ENCODE measurements around the gene VPS26A. TPM values are rescaled to one million over a fixed set of nuclear protein-coding genes. Genes with fewer than 3 reads are reported as not detected.

Gene VPS26A
- total RNA-seq, 2 donors from 2014 or later: 41.2 to 46.5 TPM

GRCh38 chr10:69078311-69078710 lies 45.7 kb upstream of the VPS26A start:
- Histone ChIP-seq H3K9ac (ENCODE audit: extremely low read depth, low read length, poor library complexity, severe bottlenecking) (no peak overlapping the region), H3K9me3 (ENCODE audit: control insufficient read depth, low read length) (no peaks in the 10 kb centered on the region), H3K4me1 (ENCODE audit: control insufficient read depth, insufficient read depth, low read length) (no peaks in the 10 kb centered on the region), H3K4me3 (ENCODE audit: low read length) (no peak overlapping the region), H3K36me3 (ENCODE audit: control insufficient read depth, insufficient read depth, low read length) (no peaks in the 10 kb centered on the region), H3K27ac (ENCODE audit: low read depth, low read length) (no peak overlapping the region), H3K27me3 (ENCODE audit: control insufficient read depth, insufficient read depth, low read length, poor library complexity, severe bottlenecking) (no peaks in the 10 kb centered on the region)
- no peak for TF ChIP-seq CTCF (conservative IDR thresholded peaks at IDR 0.05)
- Mint-ChIP-seq H3K27ac (no peak overlapping the region), H3K4me3 (no peak overlapping the region), H3K27me3 (ENCODE audit: insufficient read depth) (peaks cover 2% of the 10 kb centered on the region), H3K36me3 (ENCODE audit: low read depth) (no peaks in the 10 kb centered on the region), H3K4me1 (no peaks in the 10 kb centered on the region), H3K9me3 (no peaks in the 10 kb centered on the region)
- 96 to 100% methylated on average over 2 of the region's 2 CpGs for WGBS, 2 experiments (ENCODE audit: insufficient coverage in 1 of 2, insufficient read length in 1 of 2)
- no peak for DNase-seq

- no peak for TF ChIP-seq CTCF (conservative IDR thresholded peaks at IDR 0.05)
- WGBS, 2 experiments (ENCODE audit: insufficient coverage in 1 of 2, insufficient read length in 1 of 2): 89 to 97% methylated on average over 3 of the region's 4 CpGs
- Mint-ChIP-seq H3K9me3 (no peaks in the 10 kb centered on the region), H3K27me3 (ENCODE audit: insufficient read depth) (peaks cover 2% of the 10 kb centered on the region), H3K4me1 (no peaks in the 10 kb centered on the region), H3K36me3 (ENCODE audit: low read depth) (no peaks in the 10 kb centered on the region), H3K4me3 (no peak overlapping the region), H3K27ac (no peak overlapping the region)
- H3K4me1 ChIP-seq (ENCODE audit: control insufficient read depth, insufficient read depth, low read length): no peaks in the 10 kb centered on the region
- no peak overlapping the region for H3K4me3 ChIP-seq (ENCODE audit: low read length)
- no peaks in the 10 kb centered on the region for H3K36me3 ChIP-seq (ENCODE audit: control insufficient read depth, insufficient read depth, low read length)
- H3K9ac ChIP-seq (ENCODE audit: extremely low read depth, low read length, poor library complexity, severe bottlenecking): no peak overlapping the region
- no peaks in the 10 kb centered on the region for H3K9me3 ChIP-seq (ENCODE audit: control insufficient read depth, low read length)
- no peaks in the 10 kb centered on the region for H3K27me3 ChIP-seq (ENCODE audit: control insufficient read depth, insufficient read depth, low read length, poor library complexity, severe bottlenecking)
- no peak overlapping the region for H3K27ac ChIP-seq (ENCODE audit: low read depth, low read length)
- no peak for DNase-seq
These were observed 43.8 kb upstream of the VPS26A start for GRCh38 chr10:69080226-69080625.

- DNase-seq: no peak
- WGBS, 2 experiments (ENCODE audit: insufficient coverage in 1 of 2, insufficient read length in 1 of 2): 67 to 83% methylated on average over 5 to 9 of the region's 9 CpGs
- H3K36me3 Mint-ChIP-seq (ENCODE audit: low read depth): no peaks in the 10 kb centered on the region
- peaks cover 9% of the 10 kb centered on the region for H3K4me1 Mint-ChIP-seq
- no peaks in the 10 kb centered on the region for H3K9me3 Mint-ChIP-seq
- peaks cover under 1% of the 10 kb centered on the region for H3K27me3 Mint-ChIP-seq (ENCODE audit: insufficient read depth)
- H3K27me3 ChIP-seq (ENCODE audit: control insufficient read depth, insufficient read depth, low read length, poor library complexity, severe bottlenecking): no peaks in the 10 kb centered on the region
- H3K4me3 ChIP-seq (ENCODE audit: low read length): no peak overlapping the region
- no peak for TF ChIP-seq CTCF (conservative IDR thresholded peaks at IDR 0.05)
- H3K9ac ChIP-seq (ENCODE audit: extremely low read depth, low read length, poor library complexity, severe bottlenecking): no peak overlapping the region
- no peaks in the 10 kb centered on the region for H3K36me3 ChIP-seq (ENCODE audit: control insufficient read depth, insufficient read depth, low read length)
- H3K4me3 Mint-ChIP-seq: no peak overlapping the region
- no peaks in the 10 kb centered on the region for H3K9me3 ChIP-seq (ENCODE audit: control insufficient read depth, low read length)
- H3K27ac Mint-ChIP-seq: peak overlapping the region; percentile 18
- peaks cover 3% of the 10 kb centered on the region for H3K4me1 ChIP-seq (ENCODE audit: control insufficient read depth, insufficient read depth, low read length)
- H3K27ac ChIP-seq (ENCODE audit: low read depth, low read length): no peak overlapping the region
These were observed 37.9 kb upstream of the VPS26A start for GRCh38 chr10:69086001-69086509.
